HUES6 (cell line): ENCODE measurements around the gene CRACDL.

Source experiments
- H3K27ac ChIP-seq: 2 replicates; pipeline ENCODE4 v1.7.0; 2013; ENCODE audit warnings: low read depth, mild to moderate bottlenecking, low read length, inconsistent platforms
- H3K27me3 ChIP-seq: 2 replicates; pipeline ENCODE4 v1.6.1; 2013; ENCODE audit warnings: low read length; ENCODE audit not compliant: control insufficient read depth, insufficient read depth
- H3K36me3 ChIP-seq: 2 replicates; pipeline ENCODE4 v1.6.1; 2013; ENCODE audit warnings: low read length; ENCODE audit not compliant: control insufficient read depth, insufficient read depth
- H3K4me1 ChIP-seq: 2 replicates; pipeline ENCODE4 v1.6.1; 2013; ENCODE audit warnings: low read length; ENCODE audit not compliant: control insufficient read depth, insufficient read depth
- H3K4me3 ChIP-seq: 2 replicates; pipeline ENCODE4 v1.5.1; 2013; ENCODE audit warnings: low read depth, low read length
- H3K9ac ChIP-seq: one replicate; pipeline ENCODE4 v1.6.1; 2013; ENCODE audit warnings: mild to moderate bottlenecking, low read length
- H3K9me3 ChIP-seq: 2 replicates; pipeline ENCODE4 v1.6.1; 2013; ENCODE audit warnings: low read depth, low read length; ENCODE audit not compliant: control insufficient read depth, insufficient read depth

Gene CRACDL

GRCh38 chr2:98924038-98924830, 11.8 kb downstream of the CRACDL start:
- H3K27me3 ChIP-seq = no peaks in the 10 kb centered on the region
- H3K36me3 ChIP-seq = no peaks in the 10 kb centered on the region
- no peak overlapping the region for H3K9ac ChIP-seq
- no peak overlapping the region for H3K27ac ChIP-seq
- H3K4me3 ChIP-seq = no peak overlapping the region
- peaks cover 7% of the 10 kb centered on the region for H3K9me3 ChIP-seq
- H3K4me1 ChIP-seq = peaks cover 8% of the 10 kb centered on the region; the same call in 1 of the 2 replicates

GRCh38 chr2:98923244-98923940, 12.6 kb downstream of the CRACDL start:
- Histone ChIP-seq H3K4me1 (peaks cover 8% of the 10 kb centered on the region; the same call in 1 of the 2 replicates), H3K4me3 (no peak overlapping the region), H3K36me3 (no peaks in the 10 kb centered on the region), H3K9ac (no peak overlapping the region), H3K27me3 (no peaks in the 10 kb centered on the region), H3K9me3 (peaks cover 7% of the 10 kb centered on the region), H3K27ac (no peak overlapping the region)

GRCh38 chr2:98921062-98921461, 15.0 kb downstream of the CRACDL start:
- no peak overlapping the region for H3K27ac ChIP-seq
- no peak overlapping the region for H3K9ac ChIP-seq
- peaks cover 7% of the 10 kb centered on the region for H3K9me3 ChIP-seq
- H3K4me1 ChIP-seq = no peaks in the 10 kb centered on the region
- no peak overlapping the region for H3K4me3 ChIP-seq
- H3K36me3 ChIP-seq = no peaks in the 10 kb centered on the region
- no peaks in the 10 kb centered on the region for H3K27me3 ChIP-seq

GRCh38 chr2:98917031-98917471, 19.0 kb downstream of the CRACDL start:
- Histone ChIP-seq H3K4me1 (no peaks in the 10 kb centered on the region; the same call in 1 of the 2 replicates), H3K4me3 (no peak overlapping the region), H3K9ac (no peak overlapping the region), H3K27me3 (no peaks in the 10 kb centered on the region), H3K9me3 (no peaks in the 10 kb centered on the region), H3K27ac (no peak overlapping the region), H3K36me3 (no peaks in the 10 kb centered on the region)

GRCh38 chr2:98915751-98916358, 20.2 kb downstream of the CRACDL start:
- Histone ChIP-seq H3K4me3 (no peak overlapping the region), H3K27ac (no peak overlapping the region), H3K9ac (no peak overlapping the region), H3K36me3 (no peaks in the 10 kb centered on the region), H3K4me1 (no peaks in the 10 kb centered on the region; the same call in 1 of the 2 replicates), H3K27me3 (no peaks in the 10 kb centered on the region), H3K9me3 (no peaks in the 10 kb centered on the region)

- no peaks in the 10 kb centered on the region for H3K36me3 ChIP-seq
- H3K27ac ChIP-seq = no peak overlapping the region
- H3K27me3 ChIP-seq = no peaks in the 10 kb centered on the region
- H3K4me1 ChIP-seq = no peaks in the 10 kb centered on the region; the same call in 1 of the 2 replicates
- H3K4me3 ChIP-seq = no peak overlapping the region
- H3K9ac ChIP-seq = no peak overlapping the region
- H3K9me3 ChIP-seq = no peaks in the 10 kb centered on the region
Measured at GRCh38 chr2:98914713-98915580, 21.1 kb downstream of the CRACDL start.

- Histone ChIP-seq H3K9me3 (no peaks in the 10 kb centered on the region), H3K4me1 (peaks cover 8% of the 10 kb centered on the region), H3K27ac (no peak overlapping the region)
Measured at GRCh38 chr2:98913916-98914712, 21.9 kb downstream of the CRACDL start.

GRCh38 chr2:98912957-98913915, 22.8 kb downstream of the CRACDL start:
- Histone ChIP-seq H3K27me3 (no peaks in the 10 kb centered on the region), H3K4me1 (peaks cover 15% of the 10 kb centered on the region), H3K27ac (no peak overlapping the region), H3K4me3 (no peak overlapping the region), H3K9ac (no peak overlapping the region), H3K36me3 (no peaks in the 10 kb centered on the region), H3K9me3 (no peaks in the 10 kb centered on the region)

More at GRCh38 chr2:98913916-98914712, 21.9 kb downstream of the CRACDL start:
- H3K27me3 ChIP-seq = no peaks in the 10 kb centered on the region
- no peaks in the 10 kb centered on the region for H3K36me3 ChIP-seq
- H3K4me3 ChIP-seq = no peak overlapping the region
- H3K9ac ChIP-seq = no peak overlapping the region

- Histone ChIP-seq H3K4me3 (no peak overlapping the region), H3K36me3 (no peaks in the 10 kb centered on the region), H3K27ac (no peak overlapping the region), H3K27me3 (no peaks in the 10 kb centered on the region), H3K4me1 (peaks cover 15% of the 10 kb centered on the region), H3K9ac (no peak overlapping the region), H3K9me3 (no peaks in the 10 kb centered on the region)
Measured at GRCh38 chr2:98912221-98912851, 23.7 kb downstream of the CRACDL start.
